Measurements from ENCODE around the gene MUC5B.

The MUC5B gene

GRCh38 chr11:1309498-1310317 is 86.8 kb downstream of the MUC5B start, which contains the start of gene TOLLIP:
TOLLIP (minus strand) TSS chr11:1309632; CDS start chr11:1309498, 134 bp downstream.
- Histone ChIP-seq H3K79me2 (peaks cover 23% of the 10 kb centered on the region), H3K27me3 (ENCODE audit: control insufficient read depth, insufficient read depth, low read length) (no peaks in the 10 kb centered on the region), H2AFZ (peak within 1 kb of the TSS; percentile 81), H3K9me3 (ENCODE audit: control insufficient read depth, low read length) (no peaks in the 10 kb centered on the region), H3K4me1 (no peaks in the 10 kb centered on the region), H3K4me3 (ENCODE audit: low read depth, low read length) (peak within 1 kb of the TSS; percentile 57), H3K27ac (peak within 1 kb of the TSS; percentile 61), H3K4me2 (ENCODE audit: low read length) (peak within 1 kb of the TSS; percentile 82), H3K9ac (no peak within 1 kb of the TSS), H3K36me3 (ENCODE audit: control insufficient read depth, insufficient read depth, low read length) (no peaks in the 10 kb centered on the region)
- no peak for TF ChIP-seq CTCF (IDR thresholded peaks at IDR 0.05)

GRCh38 chr11:1310318-1310687 is 87.4 kb downstream of the MUC5B start:
- Histone ChIP-seq H3K36me3 (ENCODE audit: control insufficient read depth, insufficient read depth, low read length) (no peaks in the 10 kb centered on the region), H3K9ac (no peak overlapping the region), H3K4me3 (ENCODE audit: low read depth, low read length) (peak overlapping the region; percentile 54), H3K27me3 (ENCODE audit: control insufficient read depth, insufficient read depth, low read length) (no peaks in the 10 kb centered on the region), H3K4me1 (no peaks in the 10 kb centered on the region), H3K27ac (peak overlapping the region; percentile 61), H3K79me2 (peaks cover 23% of the 10 kb centered on the region), H2AFZ (peak overlapping the region; percentile 81), H3K4me2 (ENCODE audit: low read length) (peak overlapping the region; percentile 82), H3K9me3 (ENCODE audit: control insufficient read depth, low read length) (no peaks in the 10 kb centered on the region)
- no peak for TF ChIP-seq CTCF (IDR thresholded peaks at IDR 0.05)

DNA sequence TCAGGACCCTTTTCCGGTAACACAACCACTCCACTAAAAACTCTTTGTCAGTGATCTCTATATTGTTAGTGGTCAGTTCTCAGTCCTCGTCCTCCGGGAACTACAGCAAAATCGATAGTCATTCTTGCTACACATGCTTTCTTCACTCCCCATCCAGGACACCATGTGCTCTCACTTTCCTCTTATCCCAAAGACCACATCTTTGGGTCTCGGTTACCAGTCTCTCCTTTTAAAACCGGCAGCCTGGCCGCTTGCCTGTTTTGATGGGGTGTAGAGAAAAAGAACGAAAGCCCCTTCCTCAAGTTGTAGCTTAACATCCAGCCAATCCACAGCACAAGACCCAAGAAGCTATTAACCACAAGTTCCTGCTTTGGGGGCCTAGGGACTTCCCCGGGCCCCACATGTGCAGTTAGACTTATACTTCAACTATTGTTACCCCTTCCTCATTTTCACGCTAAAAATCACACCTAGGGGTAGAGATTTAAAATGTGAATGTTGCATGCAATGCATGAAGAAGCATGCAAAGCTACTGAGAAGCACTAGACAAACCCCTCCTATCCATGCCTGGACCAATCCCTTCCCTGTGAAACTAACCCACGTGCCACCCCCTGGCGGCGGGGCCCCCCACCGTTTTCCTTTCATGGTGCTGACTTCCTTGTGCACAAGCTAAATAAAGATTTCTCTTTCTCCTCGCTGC is 88.1 kb downstream of the MUC5B start:
- Histone ChIP-seq H3K27ac (no peak overlapping the region), H3K4me3 (ENCODE audit: low read depth, low read length) (no peak overlapping the region)

More for the DNA sequence above, 88.1 kb downstream of the MUC5B start:
- Histone ChIP-seq H3K9me3 (ENCODE audit: control insufficient read depth, low read length) (no peaks in the 10 kb centered on the region), H3K4me1 (no peaks in the 10 kb centered on the region), H3K36me3 (ENCODE audit: control insufficient read depth, insufficient read depth, low read length) (no peaks in the 10 kb centered on the region), H3K79me2 (peaks cover 17% of the 10 kb centered on the region), H3K27me3 (ENCODE audit: control insufficient read depth, insufficient read depth, low read length) (no peaks in the 10 kb centered on the region), H2AFZ (no peak overlapping the region), H3K9ac (no peak overlapping the region), H3K4me2 (ENCODE audit: low read length) (no peak overlapping the region)
- TF ChIP-seq CTCF (IDR thresholded peaks at IDR 0.05): no peak
